Measurements from ENCODE around the gene ADORA2B. TPM values are rescaled to one million over a fixed set of nuclear protein-coding genes. Genes with fewer than 3 reads are reported as not detected.
"Not testable (repeated sequence)": the region's sequence is repeated elsewhere in the genome, so short reads cannot be mapped to it uniquely, and the experiment has no call there.

ADORA2B gene
- total RNA-seq, 1 donor from 2014 or later: 13.0 TPM

DNA sequence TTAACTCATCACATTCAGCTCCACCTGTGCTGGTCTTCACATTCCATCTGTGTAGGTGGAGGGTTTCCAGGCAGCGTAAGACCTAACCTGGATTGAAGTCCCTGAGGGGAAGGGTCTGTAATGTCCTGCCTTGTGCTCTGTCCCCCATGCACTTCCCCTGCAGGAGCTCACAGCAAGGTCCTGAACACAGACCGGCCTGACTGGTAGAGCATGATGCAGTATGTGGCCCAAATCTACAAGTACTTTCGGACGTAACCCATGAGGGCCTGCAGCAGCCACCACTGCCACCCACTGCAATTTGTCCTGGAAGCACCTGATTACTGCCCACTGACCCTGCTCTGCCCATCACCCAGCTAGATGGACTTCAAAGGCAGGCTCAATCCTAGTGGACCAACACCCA is 36.6 kb upstream of the ADORA2B start:
- Histone ChIP-seq H3K36me3 (ENCODE audit: control insufficient read depth, insufficient read depth, low read length) (no peaks in the 10 kb centered on the region), H3K27me3 (ENCODE audit: control insufficient read depth, insufficient read depth, low read length) (no peaks in the 10 kb centered on the region), H3K4me3 (ENCODE audit: low read depth, low read length) (no peak overlapping the region)
- TF ChIP-seq, protein P1, sequence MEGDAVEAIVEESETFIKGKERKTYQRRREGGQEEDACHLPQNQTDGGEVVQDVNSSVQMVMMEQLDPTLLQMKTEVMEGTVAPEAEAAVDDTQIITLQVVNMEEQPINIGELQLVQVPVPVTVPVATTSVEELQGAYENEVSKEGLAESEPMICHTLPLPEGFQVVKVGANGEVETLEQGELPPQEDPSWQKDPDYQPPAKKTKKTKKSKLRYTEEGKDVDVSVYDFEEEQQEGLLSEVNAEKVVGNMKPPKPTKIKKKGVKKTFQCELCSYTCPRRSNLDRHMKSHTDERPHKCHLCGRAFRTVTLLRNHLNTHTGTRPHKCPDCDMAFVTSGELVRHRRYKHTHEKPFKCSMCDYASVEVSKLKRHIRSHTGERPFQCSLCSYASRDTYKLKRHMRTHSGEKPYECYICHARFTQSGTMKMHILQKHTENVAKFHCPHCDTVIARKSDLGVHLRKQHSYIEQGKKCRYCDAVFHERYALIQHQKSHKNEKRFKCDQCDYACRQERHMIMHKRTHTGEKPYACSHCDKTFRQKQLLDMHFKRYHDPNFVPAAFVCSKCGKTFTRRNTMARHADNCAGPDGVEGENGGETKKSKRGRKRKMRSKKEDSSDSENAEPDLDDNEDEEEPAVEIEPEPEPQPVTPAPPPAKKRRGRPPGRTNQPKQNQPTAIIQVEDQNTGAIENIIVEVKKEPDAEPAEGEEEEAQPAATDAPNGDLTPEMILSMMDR (IDR thresholded peaks at IDR 0.05; ENCODE audit: insufficient read depth, low read length, poor library complexity, severe bottlenecking): no peak
- no peak for DNase-seq (ENCODE audit: low read depth)

DNA sequence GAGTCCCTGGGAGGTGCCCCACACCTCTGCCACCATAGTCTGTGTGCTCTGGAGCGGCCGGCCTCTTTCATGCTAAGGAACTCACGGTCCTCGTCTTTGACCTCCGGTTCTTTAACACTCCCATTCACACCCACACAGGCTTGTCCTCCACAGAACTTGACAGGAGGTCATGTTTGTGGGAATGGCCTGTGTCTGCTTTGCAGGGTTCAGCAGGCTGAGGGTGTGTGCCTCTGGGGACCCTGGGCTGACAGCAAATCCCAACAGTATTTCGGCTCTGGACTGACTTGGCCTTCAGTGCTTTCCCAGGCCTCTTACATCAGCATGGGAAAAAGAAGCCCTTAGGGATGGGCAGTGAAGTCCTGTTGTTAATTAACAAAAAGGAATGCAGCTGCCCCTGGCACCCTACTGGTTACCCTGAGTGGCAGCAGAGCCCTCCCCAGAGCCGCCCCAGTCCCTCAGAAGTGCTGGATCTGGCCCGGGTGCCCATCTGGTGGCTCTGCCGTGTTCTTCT is 35.4 kb upstream of the ADORA2B start:
- H3K36me3 ChIP-seq (ENCODE audit: control insufficient read depth, insufficient read depth, low read length): no peaks in the 10 kb centered on the region
- TF ChIP-seq, protein P1 (IDR thresholded peaks at IDR 0.05; ENCODE audit: insufficient read depth, low read length, poor library complexity, severe bottlenecking): no peak
- no peak overlapping the region for H3K4me3 ChIP-seq (ENCODE audit: low read depth, low read length)
- no peak for DNase-seq (ENCODE audit: low read depth)
- no peaks in the 10 kb centered on the region for H3K27me3 ChIP-seq (ENCODE audit: control insufficient read depth, insufficient read depth, low read length)

DNA sequence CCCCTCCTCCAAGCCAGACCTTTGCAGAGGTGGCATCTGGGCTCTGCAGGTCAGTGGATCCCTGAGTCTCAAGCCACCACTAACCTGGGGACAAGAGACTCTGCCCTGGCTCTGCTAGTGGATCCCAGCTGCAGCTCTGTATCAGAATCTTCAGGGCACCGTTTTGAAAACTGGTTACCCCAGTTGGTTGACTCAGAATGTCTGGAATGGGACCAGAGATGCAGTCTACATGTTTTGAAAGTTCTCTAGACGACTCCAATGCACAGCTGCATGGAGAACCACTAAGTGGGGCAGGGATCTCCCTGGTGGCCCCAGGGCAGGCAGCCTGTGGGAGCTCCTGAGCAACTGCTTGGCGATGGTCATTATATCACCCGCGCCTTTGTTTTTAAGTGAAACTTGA is 34.1 kb upstream of the ADORA2B start:
- no peaks in the 10 kb centered on the region for H3K36me3 ChIP-seq (ENCODE audit: control insufficient read depth, insufficient read depth, low read length)

DNA sequence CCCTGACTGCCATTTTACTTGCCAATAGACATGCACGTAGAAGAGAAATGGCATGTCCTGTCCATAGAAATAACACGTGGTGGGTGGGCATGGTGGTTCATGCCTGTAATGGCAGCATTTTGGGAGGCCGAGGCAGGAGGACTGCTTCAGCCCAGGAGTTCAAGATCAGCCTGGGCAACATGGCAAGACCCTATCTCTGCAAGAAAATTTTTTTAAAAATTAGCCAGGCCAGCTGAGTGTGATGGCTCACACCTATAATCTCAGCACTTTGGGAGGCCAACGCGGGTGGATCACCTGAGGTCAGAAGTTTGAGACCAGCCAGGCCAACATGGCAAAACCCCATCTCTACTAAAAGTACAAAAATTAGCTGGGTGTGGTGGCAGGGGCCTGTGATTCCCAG is 33.2 kb upstream of the ADORA2B start:
- DNase-seq (ENCODE audit: low read depth); H3K27me3 ChIP-seq (ENCODE audit: control insufficient read depth, insufficient read depth, low read length); H3K36me3 ChIP-seq (ENCODE audit: control insufficient read depth, insufficient read depth, low read length); H3K4me3 ChIP-seq (ENCODE audit: low read depth, low read length): not testable (repeated sequence)

More for the DNA sequence above, 34.1 kb upstream of the ADORA2B start:
- DNase-seq (ENCODE audit: low read depth): no peak
- TF ChIP-seq, protein P1 (IDR thresholded peaks at IDR 0.05; ENCODE audit: insufficient read depth, low read length, poor library complexity, severe bottlenecking): no peak
- H3K27me3 ChIP-seq (ENCODE audit: control insufficient read depth, insufficient read depth, low read length): no peaks in the 10 kb centered on the region
- no peak overlapping the region for H3K4me3 ChIP-seq (ENCODE audit: low read depth, low read length)

DNA sequence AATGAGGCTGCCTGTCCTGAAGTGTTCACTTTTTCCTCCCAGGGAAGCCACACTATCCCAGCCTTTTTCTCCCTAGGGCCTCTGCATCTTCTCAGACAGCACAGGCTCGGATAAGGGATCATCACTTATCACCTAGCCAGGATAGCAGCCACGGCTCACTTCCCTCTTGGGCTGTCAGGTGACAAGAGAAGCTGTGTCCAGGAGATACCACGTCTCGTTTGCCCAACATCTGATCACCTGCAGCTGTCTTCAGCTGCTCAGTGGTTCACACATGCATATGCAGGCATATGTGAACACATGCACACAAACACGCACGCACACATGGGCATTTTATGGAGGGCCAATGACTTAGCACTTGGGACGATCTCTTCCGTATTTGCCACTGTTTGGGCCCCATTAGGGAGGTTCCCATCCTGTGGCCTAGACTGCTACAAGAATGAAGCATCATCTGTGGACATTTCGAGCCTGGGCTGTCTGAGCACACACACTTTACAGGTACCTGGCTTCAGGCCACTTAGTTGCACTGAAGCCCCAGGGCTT is 32.4 kb upstream of the ADORA2B start:
- DNase-seq (ENCODE audit: low read depth): no peak
- no peaks in the 10 kb centered on the region for H3K36me3 ChIP-seq (ENCODE audit: control insufficient read depth, insufficient read depth, low read length)
- peaks cover 8% of the 10 kb centered on the region for H3K27me3 ChIP-seq (ENCODE audit: control insufficient read depth, insufficient read depth, low read length)
- no peak overlapping the region for H3K4me3 ChIP-seq (ENCODE audit: low read depth, low read length)
- TF ChIP-seq, protein P1 (IDR thresholded peaks at IDR 0.05; ENCODE audit: insufficient read depth, low read length, poor library complexity, severe bottlenecking): no peak

DNA sequence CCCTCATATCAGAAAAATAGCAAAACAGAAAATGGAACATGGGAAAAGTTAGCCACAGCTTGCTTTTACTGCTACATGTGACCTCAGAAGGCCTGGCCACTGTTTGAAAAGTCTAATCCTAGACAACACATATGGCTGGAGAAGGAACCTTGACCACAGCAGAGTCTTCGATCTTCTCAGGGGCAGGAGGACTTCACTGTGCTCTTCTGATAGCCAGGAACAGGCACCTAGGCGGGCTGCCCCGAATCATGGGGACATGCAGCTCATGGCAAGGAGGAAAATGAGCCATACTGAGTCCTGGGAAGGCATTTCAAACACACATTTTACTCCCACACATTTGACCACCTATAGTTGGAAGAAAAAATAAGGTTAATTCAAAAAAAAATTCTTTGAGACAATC is 31.1 kb upstream of the ADORA2B start:
- Histone ChIP-seq H3K36me3 (ENCODE audit: control insufficient read depth, insufficient read depth, low read length) (no peaks in the 10 kb centered on the region), H3K27me3 (ENCODE audit: control insufficient read depth, insufficient read depth, low read length) (peaks cover 12% of the 10 kb centered on the region), H3K4me3 (ENCODE audit: low read depth, low read length) (no peak overlapping the region)
- no peak for DNase-seq (ENCODE audit: low read depth)
- TF ChIP-seq, protein P1 (IDR thresholded peaks at IDR 0.05; ENCODE audit: insufficient read depth, low read length, poor library complexity, severe bottlenecking): no peak
